ENCODE results near the gene SCARB2. TPM values are rescaled to one million over a fixed set of nuclear protein-coding genes. Genes with fewer than 3 reads are reported as not detected.

The SCARB2 gene
- total and polyA plus RNA-seq, 8 donors, result 212 to 266 (median 229) TPM

DNA sequence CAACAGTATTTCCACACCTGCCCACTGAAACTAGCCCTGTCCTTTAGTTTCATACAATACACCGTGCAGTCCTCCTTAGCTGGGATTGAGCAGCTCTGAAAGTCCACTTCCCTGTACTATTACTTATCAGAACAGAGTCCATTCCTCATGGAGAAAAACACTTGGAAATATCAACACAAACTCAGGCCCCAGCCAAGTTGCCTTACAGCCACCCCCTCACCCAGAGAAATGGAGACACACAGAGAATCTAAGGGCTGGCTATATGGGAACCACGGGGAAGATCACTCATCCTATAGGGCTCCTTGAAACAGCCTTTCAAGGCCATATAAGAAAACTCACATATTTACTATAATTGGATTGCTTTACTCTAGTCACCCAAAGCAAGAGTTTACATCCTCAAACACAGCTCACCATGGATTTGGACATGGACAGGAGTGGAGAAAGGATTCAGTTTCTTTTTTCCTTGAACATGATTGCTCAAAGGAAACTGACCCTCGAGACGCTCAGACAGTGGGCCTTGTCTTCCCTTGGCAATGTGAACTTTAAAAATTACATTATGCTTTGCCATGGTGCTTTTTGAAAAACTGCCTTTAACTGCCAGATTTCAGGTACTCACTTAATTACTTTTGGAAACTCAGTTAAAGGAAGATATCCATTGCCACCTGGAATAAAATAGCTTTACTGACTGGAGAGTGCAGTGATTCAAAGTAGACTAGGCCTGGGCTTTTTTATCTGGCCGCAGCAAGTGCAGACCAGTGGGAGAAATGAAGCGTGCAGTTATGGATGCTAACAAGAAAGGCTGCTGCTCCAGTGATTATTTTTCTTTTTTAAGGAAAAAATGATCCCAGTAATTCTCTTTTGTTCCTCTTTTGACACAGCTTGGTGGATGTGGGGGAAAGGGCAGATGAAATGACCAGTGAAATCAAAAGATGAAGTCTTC, 1.6 kb downstream of the SCARB2 start:
- ATAC-seq, result no peak
- Histone ChIP-seq H3K36me3 (no peaks in the 10 kb centered on the region), H3K27ac (peak overlapping the region; percentile 96 to 99), H3K4me3 (peak overlapping the region; percentile 74 to 87), H3K27me3 (no peaks in the 10 kb centered on the region), H3K4me1 (peaks cover 47 to 88% of the 10 kb centered on the region in 2 donors), H3K9me3 (no peaks in the 10 kb centered on the region)
- no peak for DNase-seq
- intact Hi-C loops (cut with DNase I), result no loop called here
- TF ChIP-seq CTCF (IDR thresholded peaks at IDR 0.05), result no peak

GRCh38 chr4:76210452-76210851, 3.2 kb downstream of the SCARB2 start:
- Histone ChIP-seq H3K4me3 (peak overlapping the region; percentile 74 to 87), H3K9me3 (no peaks in the 10 kb centered on the region), H3K36me3 (no peaks in the 10 kb centered on the region), H3K27me3 (no peaks in the 10 kb centered on the region), H3K27ac (peak overlapping the region; percentile 96 to 99), H3K4me1 (peaks cover 53 to 90% of the 10 kb centered on the region in 2 donors)
- no peak for TF ChIP-seq CTCF (IDR thresholded peaks at IDR 0.05)
- no peak for DNase-seq
- intact Hi-C loops (cut with DNase I), result no loop called here
- ATAC-seq, result no peak

- intact Hi-C loops (cut with DNase I), result no loop called here
- no peak for DNase-seq
- ATAC-seq, result no peak
- Histone ChIP-seq H3K36me3 (no peaks in the 10 kb centered on the region), H3K27me3 (no peaks in the 10 kb centered on the region), H3K9me3 (no peaks in the 10 kb centered on the region), H3K27ac (peak overlapping the region; percentile 96 to 99), H3K4me3 (peak overlapping the region in 1 of 2 donors; percentile 87), H3K4me1 (peaks cover 53 to 84% of the 10 kb centered on the region in 2 donors)
- TF ChIP-seq CTCF (IDR thresholded peaks at IDR 0.05), result no peak
These were observed 3.7 kb downstream of the SCARB2 start for GRCh38 chr4:76209881-76210280.

GRCh38 chr4:76208005-76208765, 5.4 kb downstream of the SCARB2 start:
- Histone ChIP-seq H3K9me3 (no peaks in the 10 kb centered on the region), H3K4me3 (peak overlapping the region in 1 of 2 donors; percentile 16), H3K4me1 (peaks cover 63 to 89% of the 10 kb centered on the region in 2 donors), H3K36me3 (no peaks in the 10 kb centered on the region), H3K27ac (peak overlapping the region; percentile 96 to 99), H3K27me3 (no peaks in the 10 kb centered on the region)
- DNase-seq (peak; percentile 80 to 93 (median 86)), ATAC-seq (peak; percentile 86)
- no peak for TF ChIP-seq CTCF (IDR thresholded peaks at IDR 0.05)
- intact Hi-C loops (cut with DNase I), result no loop called here

DNA sequence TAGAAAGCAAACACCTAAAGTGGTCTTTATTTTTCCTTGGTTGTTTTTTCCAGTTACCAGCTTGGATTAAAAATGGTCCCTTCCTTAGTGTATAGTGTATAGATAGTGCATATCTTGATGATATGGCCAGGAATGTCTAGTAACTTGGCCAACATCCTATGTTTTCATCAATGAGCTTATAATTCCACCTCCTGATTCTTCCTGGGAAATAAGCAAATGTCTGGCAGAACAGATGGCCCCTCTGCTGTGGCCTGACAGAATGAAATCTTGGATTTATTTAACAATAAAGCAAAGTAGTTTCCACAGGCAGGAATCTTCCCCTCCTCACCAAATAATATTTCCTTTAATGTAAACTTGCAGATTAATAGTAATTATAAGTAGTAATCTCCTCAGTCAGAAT, 6.1 kb downstream of the SCARB2 start:
- DNase-seq, result no peak
- Histone ChIP-seq H3K9me3 (no peaks in the 10 kb centered on the region), H3K4me1 (peaks cover 65 to 91% of the 10 kb centered on the region in 2 donors), H3K36me3 (no peaks in the 10 kb centered on the region), H3K4me3 (peak overlapping the region in 1 of 2 donors; percentile 16), H3K27me3 (no peaks in the 10 kb centered on the region), H3K27ac (peak overlapping the region in 1 of 2 donors; percentile 99)
- intact Hi-C loops (cut with DNase I), result no loop called here
- ATAC-seq, result no peak
- TF ChIP-seq CTCF (IDR thresholded peaks at IDR 0.05), result no peak
